WTC11 (cell line): ENCODE results near the gene PHRF1. TPM values are rescaled to one million over a fixed set of nuclear protein-coding genes. Genes with fewer than 3 reads are reported as not detected.

Experiments used
- ATAC-seq: fragments of 200-7000 bp; cut with Tn5 transposase; 2 replicates; pipeline ENCODE4 v1.10.0; 2021; ENCODE audit warnings: mild to moderate bottlenecking, moderate library complexity
- CTCF ChIA-PET: fragments of 300-600 bp; sonication (Branson Sonifier 250); formaldehyde crosslinking; loops from one replicate; lab custom pipeline; 2021; ENCODE audit warnings: antibody characterized with exemption; lab: Charles Lee
- POLR2A ChIA-PET: fragments of 350-600 bp; sonication (Branson Sonifier 250); formaldehyde crosslinking; loops from one replicate; lab custom pipeline; 2021; ENCODE audit warnings: antibody characterized with exemption; lab: Charles Lee
- DNase-seq: peaks from one replicate; pipeline ENCODE4 v3.0.0; 2021; ENCODE audit warnings: low spot score
- H3K27ac Mint-ChIP-seq: 2 replicates; pipeline ENCODE4 v1.8.0; 2021; ENCODE audit warnings: mixed read lengths
- H3K27me3 Mint-ChIP-seq: 2 replicates; pipeline ENCODE4 v1.8.0; 2021; ENCODE audit warnings: low read depth, mild to moderate bottlenecking, moderate library complexity, mixed read lengths
- H3K36me3 Mint-ChIP-seq: 2 replicates; pipeline ENCODE4 v1.8.0; 2021; ENCODE audit warnings: mixed read lengths
- H3K4me1 Mint-ChIP-seq: 2 replicates; pipeline ENCODE4 v1.8.0; 2022; ENCODE audit warnings: mixed read lengths
- H3K4me3 Mint-ChIP-seq: 2 replicates; pipeline ENCODE4 v1.8.0; 2021; ENCODE audit warnings: mild to moderate bottlenecking, moderate library complexity, mixed read lengths
- H3K9me3 Mint-ChIP-seq: 2 replicates; pipeline ENCODE4 v1.8.0; 2021; ENCODE audit warnings: mixed read lengths
- ATF1 ChIP-seq: sonication (generic); formaldehyde crosslinking; IDR thresholded peaks from 2 replicates; pipeline ENCODE4 v1.8.1; 2023; ENCODE audit warnings: mild to moderate bottlenecking, moderate library complexity, missing genetic modification reagents
- CBFB ChIP-seq: sonication (generic); formaldehyde crosslinking; IDR thresholded peaks from 2 replicates; pipeline ENCODE4 v1.8.1; 2022; ENCODE audit warnings: mild to moderate bottlenecking, low read depth, missing genetic modification reagents
- CREB1 ChIP-seq: sonication (generic); formaldehyde crosslinking; IDR thresholded peaks from 2 replicates; pipeline ENCODE4 v1.8.0; 2023; ENCODE audit warnings: mild to moderate bottlenecking, missing genetic modification reagents
- ELF4 ChIP-seq: sonication (generic); formaldehyde crosslinking; IDR thresholded peaks from 2 replicates; pipeline ENCODE4 v1.8.1; 2022; ENCODE audit warnings: low read depth, mild to moderate bottlenecking, moderate library complexity, missing genetic modification reagents
- EMX1 ChIP-seq: fragments of 250-450 bp; sonication (Bioruptor Pico); IDR thresholded peaks from 2 replicates; pipeline ENCODE4 v1.8.0; 2021; ENCODE audit warnings: mild to moderate bottlenecking
- FOXP1 ChIP-seq: sonication (generic); formaldehyde crosslinking; IDR thresholded peaks from 2 replicates; pipeline ENCODE4 v1.8.0; 2022; ENCODE audit warnings: missing genetic modification reagents, mild to moderate bottlenecking, moderate library complexity, borderline replicate concordance
- GABPB1 ChIP-seq: sonication (generic); formaldehyde crosslinking; IDR thresholded peaks from 2 replicates; pipeline ENCODE4 v1.8.1; 2023; ENCODE audit warnings: mild to moderate bottlenecking, missing genetic modification reagents
- HMGA2 ChIP-seq: fragments of 250-450 bp; sonication (Bioruptor Pico); IDR thresholded peaks from 2 replicates; pipeline ENCODE4 v1.4.0; 2021; ENCODE audit warnings: mild to moderate bottlenecking, moderate library complexity
- IRF1 ChIP-seq: sonication (generic); formaldehyde crosslinking; IDR thresholded peaks from 2 replicates; pipeline ENCODE4 v1.8.0; 2023; ENCODE audit warnings: missing genetic modification reagents
- MYBL2 ChIP-seq: sonication (generic); formaldehyde crosslinking; IDR thresholded peaks from 2 replicates; pipeline ENCODE4 v1.8.1; 2023; ENCODE audit warnings: mild to moderate bottlenecking, moderate library complexity, missing genetic modification reagents
- NFYB ChIP-seq: sonication (generic); formaldehyde crosslinking; conservative IDR thresholded peaks from 2 replicates; pipeline ENCODE4 v1.8.0; 2022; ENCODE audit warnings: low read depth, missing genetic modification reagents
- NR3C1 ChIP-seq: sonication (generic); formaldehyde crosslinking; conservative IDR thresholded peaks from 2 replicates; pipeline ENCODE4 v1.8.1; 2023; ENCODE audit warnings: low read depth, mild to moderate bottlenecking, missing genetic modification reagents
- PRDM15 ChIP-seq: sonication (generic); formaldehyde crosslinking; IDR thresholded peaks from 2 replicates; pipeline ENCODE4 v1.8.0; 2022; ENCODE audit warnings: missing genetic modification reagents
- SP1 ChIP-seq: sonication (generic); formaldehyde crosslinking; conservative IDR thresholded peaks from 2 replicates; pipeline ENCODE4 v1.8.1; 2022; ENCODE audit warnings: missing genetic modification reagents
- TEAD4 ChIP-seq: sonication (generic); formaldehyde crosslinking; IDR thresholded peaks from 2 replicates; pipeline ENCODE4 v1.8.0; 2022; ENCODE audit warnings: mild to moderate bottlenecking, missing genetic modification reagents
- USF2 ChIP-seq: sonication (generic); formaldehyde crosslinking; IDR thresholded peaks from 2 replicates; pipeline ENCODE4 v1.8.1; 2023; ENCODE audit warnings: mild to moderate bottlenecking, missing genetic modification reagents, moderate library complexity
- ZNF121 ChIP-seq: sonication (generic); formaldehyde crosslinking; IDR thresholded peaks from 2 replicates; pipeline ENCODE4 v1.8.0; 2023; ENCODE audit warnings: missing genetic modification reagents
- ZNF416 ChIP-seq: fragments of 250-450 bp; sonication (Bioruptor Pico); IDR thresholded peaks from 2 replicates; pipeline ENCODE4 v1.9.0; 2021; ENCODE audit warnings: mild to moderate bottlenecking, inconsistent platforms
- ZNF671 ChIP-seq: fragments of 250-450 bp; sonication (Bioruptor Pico); IDR thresholded peaks from 2 replicates; pipeline ENCODE4 v1.8.0; 2021; ENCODE audit warnings: mild to moderate bottlenecking
- total RNA-seq: library from RNA; stranded (reverse); gene quantifications from 3 replicates; pipeline ENCODE4 v1.2.3, GENCODE V29; 2021
- TF ChIP-seq, protein P1 (sequence below): sonication (generic); formaldehyde crosslinking; IDR thresholded peaks from 2 replicates; pipeline ENCODE4 v1.8.0; 2022; ENCODE audit warnings: mild to moderate bottlenecking, missing genetic modification reagents
- TF ChIP-seq, protein P2 (sequence below): sonication (generic); formaldehyde crosslinking; IDR thresholded peaks from 2 replicates; pipeline ENCODE4 v1.8.1; 2023; ENCODE audit warnings: mild to moderate bottlenecking, moderate library complexity, missing genetic modification reagents
- TF ChIP-seq, protein P3 (sequence below): sonication (generic); formaldehyde crosslinking; IDR thresholded peaks from 2 replicates; pipeline ENCODE4 v1.8.1; 2023; ENCODE audit warnings: mild to moderate bottlenecking, missing genetic modification reagents

The PHRF1 gene
- total RNA-seq, 1 experiment from 2014 or later, result 46.9 TPM

DNA sequence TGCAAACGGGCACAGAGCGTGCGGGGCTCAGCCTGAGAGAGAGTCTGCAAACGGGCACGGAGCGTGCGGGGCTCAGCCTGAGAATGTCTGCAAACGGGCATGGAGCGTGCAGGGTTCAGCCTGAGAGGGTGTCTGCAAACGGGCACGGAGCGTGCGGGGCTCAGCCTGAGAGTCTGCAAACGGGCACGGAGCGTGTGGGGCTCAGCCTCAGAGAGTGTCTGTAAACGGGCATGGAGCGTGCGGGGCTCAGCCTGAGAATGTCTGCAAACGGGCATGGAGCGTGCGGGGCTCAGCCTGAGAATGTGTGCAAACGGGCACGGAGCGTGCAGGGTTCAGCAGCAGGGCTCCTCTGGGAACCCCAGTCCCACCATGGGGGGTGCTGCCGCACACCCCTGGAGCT lies 13.5 kb downstream of the PHRF1 start:
- peaks cover 69% of the 10 kb centered on the region for H3K36me3 Mint-ChIP-seq
- no peak overlapping the region for H3K4me3 Mint-ChIP-seq
- no peaks in the 10 kb centered on the region for H3K27me3 Mint-ChIP-seq
- no peak overlapping the region for H3K27ac Mint-ChIP-seq
- ChIA-PET CTCF (no interaction called here), POLR2A (no interaction called here)
- DNase-seq (no peak), ATAC-seq (no peak)
- no peak for TF ChIP-seq ELF4 (CRISPR knock-in tag)
- no peak for TF ChIP-seq PRDM15
- TF ChIP-seq CREB1 (CRISPR knock-in tag), result no peak
- no peak for TF ChIP-seq ZNF121
- no peak for TF ChIP-seq ZNF416 (CRISPR knock-in tag)
- TF ChIP-seq, protein P1, sequence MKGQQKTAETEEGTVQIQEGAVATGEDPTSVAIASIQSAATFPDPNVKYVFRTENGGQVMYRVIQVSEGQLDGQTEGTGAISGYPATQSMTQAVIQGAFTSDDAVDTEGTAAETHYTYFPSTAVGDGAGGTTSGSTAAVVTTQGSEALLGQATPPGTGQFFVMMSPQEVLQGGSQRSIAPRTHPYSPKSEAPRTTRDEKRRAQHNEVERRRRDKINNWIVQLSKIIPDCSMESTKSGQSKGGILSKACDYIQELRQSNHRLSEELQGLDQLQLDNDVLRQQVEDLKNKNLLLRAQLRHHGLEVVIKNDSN (CRISPR knock-in tag), result no peak
- TF ChIP-seq SP1 (CRISPR knock-in tag), result no peak
- no peak for TF ChIP-seq MYBL2
- TF ChIP-seq CBFB (CRISPR knock-in tag), result no peak
- H3K4me1 Mint-ChIP-seq, result no peaks in the 10 kb centered on the region
- H3K9me3 Mint-ChIP-seq, result no peaks in the 10 kb centered on the region

DNA sequence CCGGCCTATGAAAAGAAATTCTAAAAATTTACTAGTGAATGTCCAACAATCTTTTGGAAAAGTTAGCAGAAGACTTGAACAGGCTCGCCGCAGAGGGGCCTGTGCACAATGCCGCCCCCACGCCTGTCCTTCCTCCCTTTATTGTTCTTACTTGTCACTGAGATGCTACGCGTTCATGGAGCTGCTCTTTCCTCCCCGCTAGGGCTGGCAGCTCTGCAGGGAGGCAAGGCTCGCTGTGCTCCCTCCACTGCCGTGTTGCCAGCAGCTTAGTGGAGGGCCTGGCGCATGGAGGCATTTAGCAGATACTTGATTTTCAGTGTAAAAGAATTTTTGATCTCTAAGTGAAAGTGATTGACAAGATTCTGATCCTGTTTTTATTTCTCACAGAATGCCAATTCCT lies 14.7 kb downstream of the PHRF1 start:
- no peak for DNase-seq
- Mint-ChIP-seq H3K4me1 (no peaks in the 10 kb centered on the region), H3K9me3 (no peaks in the 10 kb centered on the region), H3K36me3 (peaks cover 72% of the 10 kb centered on the region), H3K27ac (no peak overlapping the region), H3K27me3 (no peaks in the 10 kb centered on the region), H3K4me3 (no peak overlapping the region)
- ATAC-seq, result no peak
- ChIA-PET POLR2A (no interaction called here), CTCF (no interaction called here)
- TF ChIP-seq NR3C1 (CRISPR knock-in tag), result no peak

DNA sequence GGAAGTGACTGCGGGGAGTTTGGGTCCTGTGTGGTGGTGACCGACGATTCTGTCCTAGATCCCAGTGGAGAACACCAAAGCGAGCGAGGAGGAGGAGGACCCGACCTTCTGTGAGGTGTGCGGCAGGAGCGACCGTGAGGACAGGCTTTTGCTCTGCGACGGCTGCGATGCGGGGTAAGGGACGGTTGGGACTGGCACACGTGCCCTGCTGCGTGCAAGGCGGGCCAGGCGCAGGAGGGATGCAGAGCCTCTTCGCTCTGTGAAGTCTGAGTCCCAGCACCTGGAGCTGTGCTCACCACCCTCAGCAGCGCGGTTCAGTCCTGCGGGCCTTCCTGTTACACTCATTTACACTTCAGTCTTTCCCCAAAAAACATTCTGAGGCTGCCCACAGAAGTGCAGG lies 16.2 kb downstream of the PHRF1 start:
- H3K27ac Mint-ChIP-seq, result no peak overlapping the region; the same call in 1 of the 2 replicates
- no peaks in the 10 kb centered on the region for H3K9me3 Mint-ChIP-seq
- H3K27me3 Mint-ChIP-seq, result no peaks in the 10 kb centered on the region
- no peak for ATAC-seq
- ChIA-PET POLR2A (no interaction called here), CTCF (no interaction called here)
- DNase-seq, result no peak
- peaks cover 70% of the 10 kb centered on the region for H3K36me3 Mint-ChIP-seq
- no peaks in the 10 kb centered on the region for H3K4me1 Mint-ChIP-seq
- no peak overlapping the region for H3K4me3 Mint-ChIP-seq
- TF ChIP-seq GABPB1 (CRISPR knock-in tag) (no peak), NFYB (no peak), USF2 (no peak), IRF1 (CRISPR knock-in tag) (no peak), MYBL2 (no peak), TEAD4 (CRISPR knock-in tag) (no peak), ATF1 (CRISPR knock-in tag) (no peak), NR3C1 (CRISPR knock-in tag) (no peak), ZNF671 (no peak), FOXP1 (no peak), HMGA2 (no peak), EMX1 (CRISPR knock-in tag) (no peak)
- TF ChIP-seq, protein P2, sequence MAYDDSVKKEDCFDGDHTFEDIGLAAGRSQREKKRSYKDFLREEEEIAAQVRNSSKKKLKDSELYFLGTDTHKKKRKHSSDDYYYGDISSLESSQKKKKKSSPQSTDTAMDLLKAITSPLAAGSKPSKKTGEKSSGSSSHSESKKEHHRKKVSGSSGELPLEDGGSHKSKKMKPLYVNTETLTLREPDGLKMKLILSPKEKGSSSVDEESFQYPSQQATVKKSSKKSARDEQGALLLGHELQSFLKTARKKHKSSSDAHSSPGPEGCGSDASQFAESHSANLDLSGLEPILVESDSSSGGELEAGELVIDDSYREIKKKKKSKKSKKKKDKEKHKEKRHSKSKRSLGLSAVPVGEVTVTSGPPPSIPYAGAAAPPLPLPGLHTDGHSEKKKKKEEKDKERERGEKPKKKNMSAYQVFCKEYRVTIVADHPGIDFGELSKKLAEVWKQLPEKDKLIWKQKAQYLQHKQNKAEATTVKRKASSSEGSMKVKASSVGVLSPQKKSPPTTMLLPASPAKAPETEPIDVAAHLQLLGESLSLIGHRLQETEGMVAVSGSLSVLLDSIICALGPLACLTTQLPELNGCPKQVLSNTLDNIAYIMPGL (CRISPR knock-in tag), result no peak
- TF ChIP-seq, protein P3, sequence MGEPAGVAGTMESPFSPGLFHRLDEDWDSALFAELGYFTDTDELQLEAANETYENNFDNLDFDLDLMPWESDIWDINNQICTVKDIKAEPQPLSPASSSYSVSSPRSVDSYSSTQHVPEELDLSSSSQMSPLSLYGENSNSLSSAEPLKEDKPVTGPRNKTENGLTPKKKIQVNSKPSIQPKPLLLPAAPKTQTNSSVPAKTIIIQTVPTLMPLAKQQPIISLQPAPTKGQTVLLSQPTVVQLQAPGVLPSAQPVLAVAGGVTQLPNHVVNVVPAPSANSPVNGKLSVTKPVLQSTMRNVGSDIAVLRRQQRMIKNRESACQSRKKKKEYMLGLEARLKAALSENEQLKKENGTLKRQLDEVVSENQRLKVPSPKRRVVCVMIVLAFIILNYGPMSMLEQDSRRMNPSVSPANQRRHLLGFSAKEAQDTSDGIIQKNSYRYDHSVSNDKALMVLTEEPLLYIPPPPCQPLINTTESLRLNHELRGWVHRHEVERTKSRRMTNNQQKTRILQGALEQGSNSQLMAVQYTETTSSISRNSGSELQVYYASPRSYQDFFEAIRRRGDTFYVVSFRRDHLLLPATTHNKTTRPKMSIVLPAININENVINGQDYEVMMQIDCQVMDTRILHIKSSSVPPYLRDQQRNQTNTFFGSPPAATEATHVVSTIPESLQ, result no peak
